Measurements from ENCODE around the gene LEPR. TPM values are rescaled to one million over a fixed set of nuclear protein-coding genes. Genes with fewer than 3 reads are reported as not detected.

Gene LEPR, protein sequence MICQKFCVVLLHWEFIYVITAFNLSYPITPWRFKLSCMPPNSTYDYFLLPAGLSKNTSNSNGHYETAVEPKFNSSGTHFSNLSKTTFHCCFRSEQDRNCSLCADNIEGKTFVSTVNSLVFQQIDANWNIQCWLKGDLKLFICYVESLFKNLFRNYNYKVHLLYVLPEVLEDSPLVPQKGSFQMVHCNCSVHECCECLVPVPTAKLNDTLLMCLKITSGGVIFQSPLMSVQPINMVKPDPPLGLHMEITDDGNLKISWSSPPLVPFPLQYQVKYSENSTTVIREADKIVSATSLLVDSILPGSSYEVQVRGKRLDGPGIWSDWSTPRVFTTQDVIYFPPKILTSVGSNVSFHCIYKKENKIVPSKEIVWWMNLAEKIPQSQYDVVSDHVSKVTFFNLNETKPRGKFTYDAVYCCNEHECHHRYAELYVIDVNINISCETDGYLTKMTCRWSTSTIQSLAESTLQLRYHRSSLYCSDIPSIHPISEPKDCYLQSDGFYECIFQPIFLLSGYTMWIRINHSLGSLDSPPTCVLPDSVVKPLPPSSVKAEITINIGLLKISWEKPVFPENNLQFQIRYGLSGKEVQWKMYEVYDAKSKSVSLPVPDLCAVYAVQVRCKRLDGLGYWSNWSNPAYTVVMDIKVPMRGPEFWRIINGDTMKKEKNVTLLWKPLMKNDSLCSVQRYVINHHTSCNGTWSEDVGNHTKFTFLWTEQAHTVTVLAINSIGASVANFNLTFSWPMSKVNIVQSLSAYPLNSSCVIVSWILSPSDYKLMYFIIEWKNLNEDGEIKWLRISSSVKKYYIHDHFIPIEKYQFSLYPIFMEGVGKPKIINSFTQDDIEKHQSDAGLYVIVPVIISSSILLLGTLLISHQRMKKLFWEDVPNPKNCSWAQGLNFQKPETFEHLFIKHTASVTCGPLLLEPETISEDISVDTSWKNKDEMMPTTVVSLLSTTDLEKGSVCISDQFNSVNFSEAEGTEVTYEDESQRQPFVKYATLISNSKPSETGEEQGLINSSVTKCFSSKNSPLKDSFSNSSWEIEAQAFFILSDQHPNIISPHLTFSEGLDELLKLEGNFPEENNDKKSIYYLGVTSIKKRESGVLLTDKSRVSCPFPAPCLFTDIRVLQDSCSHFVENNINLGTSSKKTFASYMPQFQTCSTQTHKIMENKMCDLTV
- total RNA-seq: 21.4 and 24.9 TPM in 2 replicates

DNA sequence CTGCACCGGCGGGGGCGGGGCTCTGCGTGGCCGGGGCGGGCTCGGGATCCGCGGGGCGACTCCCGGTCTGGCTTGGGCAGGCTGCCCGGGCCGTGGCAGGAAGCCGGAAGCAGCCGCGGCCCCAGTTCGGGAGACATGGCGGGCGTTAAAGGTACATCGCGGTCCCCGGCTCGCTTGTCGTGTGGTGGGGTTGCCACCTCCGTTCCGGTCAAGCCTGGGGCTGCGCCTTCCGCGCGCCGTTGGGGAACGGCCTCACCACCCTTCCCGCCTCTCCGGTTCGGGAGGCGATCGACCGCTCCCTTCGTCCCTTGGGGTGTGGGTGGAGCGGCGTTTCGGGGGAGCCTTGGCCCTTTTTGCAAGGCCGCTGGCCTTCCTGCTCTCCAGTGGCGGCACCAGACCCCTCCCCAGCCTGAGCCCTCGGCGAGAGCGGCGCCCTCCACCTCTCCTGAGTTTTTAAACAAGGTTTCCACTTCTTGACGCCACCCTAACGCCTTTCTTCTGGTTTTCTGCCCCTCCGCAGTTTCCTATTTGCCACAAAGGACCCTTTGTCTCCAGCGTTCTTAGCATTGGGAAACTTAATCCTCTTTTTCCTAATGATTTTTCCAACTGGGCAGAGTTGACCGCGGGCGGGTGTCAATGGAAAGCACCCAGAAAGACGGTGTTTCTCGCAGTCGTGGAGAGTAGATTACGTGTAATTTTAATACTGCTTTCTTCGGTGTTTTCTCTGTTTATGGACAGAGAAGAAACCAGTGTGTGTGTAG lies at the start of gene LEPR, which contains the start of gene LEPROT:
TSS of gene LEPR (plus strand) at position 79 of the 761 bp plus-strand sequence. CDS start 144,898 bp downstream, outside the sequence.
TSS of gene LEPROT (plus strand) at position 79 of the 761 bp plus-strand sequence. CDS start at position 136, 57 bp downstream.

Other genes with a start within 250 kb of the LEPR start
- 0.39 and 0.44 TPM in 2 replicates for gene DNAJC6, start 111.1 kb upstream of the LEPR start, total RNA-seq
- gene LEPROT, start within 50 bp of the LEPR start, total RNA-seq: 74.0 and 74.2 TPM in 2 replicates